GM12891 (cell line): Measurements from ENCODE around the gene TXNRD1.

Experiments
- PAX5 ChIP-seq: IDR thresholded peaks from 2 replicates; pipeline ENCODE4 v1.6.1; 2011; ENCODE audit warnings: low read length, moderate library complexity, mild to moderate bottlenecking; ENCODE audit not compliant: insufficient read depth, severe bottlenecking
- POLR2A ChIP-seq: IDR thresholded peaks from 2 replicates; pipeline ENCODE4 v1.6.1; 2011; ENCODE audit warnings: low read depth, low read length, control low read depth
- POLR2AphosphoS5 ChIP-seq: IDR thresholded peaks from 2 replicates; pipeline ENCODE4 v1.6.1; 2011; ENCODE audit warnings: low read depth, low read length, control low read depth
- SPI1 ChIP-seq: IDR thresholded peaks from 2 replicates; pipeline ENCODE4 v1.6.1; 2011; ENCODE audit warnings: low read depth, low read length, control low read depth
- TAF1 ChIP-seq: IDR thresholded peaks from 2 replicates; pipeline ENCODE4 v1.6.1; 2011; ENCODE audit warnings: low read depth, low read length, control low read depth

DNA sequence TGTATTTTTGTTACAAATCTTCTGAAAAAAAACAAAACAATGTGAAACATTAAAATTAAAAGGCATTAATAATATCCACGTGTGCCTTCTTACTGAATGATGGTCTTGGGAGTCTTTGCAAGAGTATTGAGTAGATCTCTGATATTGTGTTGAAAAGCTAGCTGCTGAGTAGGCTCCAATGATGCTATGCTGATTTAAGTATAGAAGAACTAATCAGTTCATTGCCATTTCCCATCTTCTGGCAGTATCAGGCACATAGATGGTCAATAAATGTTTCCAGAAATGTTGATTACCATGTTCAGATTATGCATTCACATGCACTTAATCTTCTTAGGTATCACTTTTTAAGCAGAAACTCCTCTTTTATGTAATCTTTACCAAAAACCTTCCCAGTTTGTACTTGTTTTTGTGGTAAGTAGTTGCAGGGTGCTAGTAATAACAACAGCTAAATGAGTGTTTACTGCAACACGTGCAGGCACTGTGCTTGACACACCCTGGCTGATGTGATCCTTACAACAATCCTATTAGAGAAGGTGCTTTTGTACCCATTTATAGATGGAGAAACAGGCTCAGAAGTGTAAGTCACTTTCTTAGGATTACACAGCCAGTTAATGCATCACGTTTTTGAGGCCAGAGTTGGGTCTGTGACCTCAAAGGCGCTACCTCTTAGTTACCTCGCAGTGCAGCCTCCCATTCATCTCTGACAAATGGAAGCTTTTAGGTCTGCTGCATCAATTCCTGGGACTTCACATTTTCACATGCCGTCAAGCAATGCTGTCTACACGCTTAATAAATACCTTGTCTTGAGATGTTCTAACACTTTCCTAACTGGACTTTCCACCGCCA is 134.9 kb downstream of the TXNRD1 start:
- TF ChIP-seq POLR2AphosphoS5 (no peak), POLR2A (no peak), TAF1 (no peak), SPI1 (no peak), PAX5 (no peak)
